Measurements from ENCODE around the gene PSG7.
"Not testable (repeated sequence)": the region's sequence is repeated elsewhere in the genome, so short reads cannot be mapped to it uniquely, and the experiment has no call there.

The PSG7 gene

GRCh38 chr19:42937107-42937506, at the start of gene PSG7:
TSS of gene PSG7 (minus strand) at chr19:42937207. CDS start at chr19:42937076, 131 bp downstream.
- DNase-seq: not testable (repeated sequence)

DNA sequence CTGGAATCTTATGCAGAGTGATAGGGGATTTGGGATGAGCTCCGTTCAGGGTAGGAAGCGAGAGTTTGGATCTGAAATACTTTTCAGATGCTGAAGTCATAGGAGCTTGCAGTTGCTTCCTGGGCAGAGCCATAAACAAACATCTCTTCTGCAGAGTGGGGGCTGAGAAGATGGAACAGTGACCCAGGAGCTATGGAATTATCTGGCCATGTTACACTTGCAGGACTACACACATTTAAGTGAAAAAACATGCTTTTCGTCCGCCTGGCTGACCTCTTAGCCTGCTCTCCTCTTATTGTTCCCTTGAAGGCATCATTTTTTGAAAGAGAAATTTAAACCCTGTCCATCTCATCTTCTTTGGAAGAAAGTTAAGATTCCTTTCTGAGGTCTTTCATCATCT, 48.6 kb upstream of the PSG7 start:
- DNase-seq: no peak

DNA sequence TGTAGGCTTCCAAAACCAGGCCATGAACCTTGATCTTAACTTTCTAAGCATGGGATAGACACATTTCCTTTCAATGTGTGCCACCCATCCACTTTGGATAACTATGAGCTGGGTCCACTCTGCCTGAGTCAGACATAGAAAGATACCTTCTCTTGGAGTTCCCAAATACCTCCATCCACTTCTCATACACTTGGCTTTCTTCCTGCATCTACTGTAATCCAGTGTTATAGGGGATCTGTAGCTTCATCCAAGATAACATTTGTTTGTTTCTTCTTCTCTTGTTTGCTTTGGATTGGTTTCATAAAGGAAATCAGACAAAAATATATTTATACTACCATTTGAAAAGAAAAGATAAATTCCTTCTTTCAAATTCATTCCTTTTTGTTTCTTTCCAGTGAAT, 45.1 kb upstream of the PSG7 start:
- DNase-seq: not testable (repeated sequence)

- DNase-seq: not testable (repeated sequence)
Observed at GRCh38 chr19:42971451-42971850, 34.4 kb upstream of the PSG7 start.

DNA sequence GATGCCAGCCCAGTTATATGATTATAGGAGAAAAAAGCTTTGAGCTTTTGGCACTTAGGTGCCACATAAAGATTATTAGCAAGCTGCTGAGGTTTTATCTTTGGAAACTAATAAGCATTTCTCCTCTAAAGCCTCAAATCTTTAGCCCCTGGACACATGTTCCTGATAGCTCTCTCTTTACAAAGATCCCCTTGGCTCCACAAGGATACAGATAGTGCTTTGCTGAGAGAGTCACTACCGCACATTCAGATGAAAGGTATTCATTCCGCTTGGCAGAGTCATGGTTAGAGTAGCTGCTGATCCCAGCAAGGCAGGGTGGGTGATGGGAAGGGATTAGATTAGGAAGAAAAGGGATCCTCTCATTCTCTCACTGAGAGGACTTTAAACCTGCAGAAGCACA, 28.2 kb upstream of the PSG7 start:
- no peak for DNase-seq

DNA sequence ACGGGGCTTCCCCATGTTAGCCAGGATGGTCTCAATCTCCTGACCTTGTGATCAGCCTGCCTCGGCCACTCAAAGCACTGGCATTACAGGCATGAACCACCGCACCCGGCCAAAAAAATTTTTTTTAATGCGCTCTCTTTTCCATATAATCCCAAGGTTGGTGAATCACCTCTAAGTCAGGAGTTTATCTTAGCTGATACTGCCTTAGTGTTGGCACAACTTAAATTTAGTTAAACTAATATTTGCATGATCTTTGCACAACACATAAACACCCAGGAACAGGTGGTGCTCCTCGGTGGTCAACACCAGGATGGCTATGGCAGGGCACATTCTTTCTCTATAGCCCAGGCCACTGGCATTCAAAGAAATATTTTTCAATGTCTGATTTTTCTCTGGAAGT, 24.1 kb upstream of the PSG7 start:
- no peak for DNase-seq

- not testable (repeated sequence) for DNase-seq
Observed at GRCh38 chr19:42952126-42952525, 15.1 kb upstream of the PSG7 start.

- not testable (repeated sequence) for DNase-seq
Observed at GRCh38 chr19:42951476-42951875, 14.5 kb upstream of the PSG7 start.

- no peak for DNase-seq
Observed at GRCh38 chr19:42942187-42942789, 5.3 kb upstream of the PSG7 start.

- not testable (repeated sequence) for DNase-seq
Observed at GRCh38 chr19:42934726-42935125, 2.3 kb downstream of the PSG7 start.

DNA sequence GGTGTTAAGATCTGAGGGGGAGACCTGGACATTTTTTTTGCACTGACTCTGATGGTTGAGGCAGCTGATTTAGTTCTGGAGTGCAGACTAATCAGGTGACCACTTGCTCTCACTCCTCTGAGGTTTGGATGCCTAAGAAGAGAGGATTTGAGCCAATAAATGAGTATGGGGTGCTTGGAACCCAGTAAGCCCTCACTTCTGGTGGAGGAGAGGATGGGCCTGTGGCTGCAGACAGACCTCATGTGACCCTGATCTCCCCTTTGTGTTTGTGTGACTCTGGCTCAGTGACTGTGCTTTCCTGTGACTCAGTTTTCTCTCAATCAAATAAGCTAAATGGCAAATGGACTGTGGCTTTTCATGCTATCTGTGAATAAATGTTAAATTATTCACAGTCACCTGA, 2.8 kb downstream of the PSG7 start:
- not testable (repeated sequence) for DNase-seq

DNA sequence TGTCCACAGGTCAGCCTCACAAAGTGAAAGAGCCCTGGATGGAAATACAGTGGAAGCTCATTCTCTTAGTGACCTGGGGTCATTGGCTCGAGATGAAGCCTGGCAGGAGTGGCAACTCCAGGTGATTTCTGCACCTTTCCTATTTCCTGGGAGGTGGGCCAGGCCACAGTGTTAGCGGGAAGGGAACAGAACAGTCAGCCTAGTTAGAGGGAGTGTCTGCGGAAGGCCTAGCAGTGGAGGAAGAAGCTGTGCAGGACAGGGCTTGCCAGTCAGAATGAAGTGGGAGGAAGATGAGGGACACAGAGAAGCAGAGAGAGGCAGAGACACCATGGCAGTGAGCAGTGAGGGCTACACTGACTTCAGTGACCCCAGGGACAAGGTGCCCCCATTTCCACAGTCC, 3.6 kb downstream of the PSG7 start:
- DNase-seq: not testable (repeated sequence)

GRCh38 chr19:42932485-42933101, 4.4 kb downstream of the PSG7 start:
- not testable (repeated sequence) for DNase-seq

DNA sequence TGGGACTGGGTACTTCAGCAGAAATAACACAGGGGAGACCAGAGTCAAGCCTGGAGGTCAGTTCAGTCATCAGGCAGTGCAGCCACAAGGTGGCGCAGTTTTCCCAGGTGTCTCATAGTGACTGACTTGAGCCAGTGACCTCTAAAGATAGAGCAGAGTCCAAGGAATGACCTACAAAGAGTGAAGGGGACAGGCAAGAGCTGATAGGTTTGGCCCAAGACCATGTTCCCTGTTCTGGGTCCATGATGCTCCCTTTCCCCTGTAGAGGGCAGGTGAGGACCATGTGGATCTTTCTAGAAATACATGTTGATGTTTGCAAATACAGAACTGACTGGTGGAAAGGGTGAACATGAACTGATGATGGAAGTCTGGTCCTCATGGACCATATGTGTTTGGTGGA, 6.8 kb downstream of the PSG7 start:
- not testable (repeated sequence) for DNase-seq

DNA sequence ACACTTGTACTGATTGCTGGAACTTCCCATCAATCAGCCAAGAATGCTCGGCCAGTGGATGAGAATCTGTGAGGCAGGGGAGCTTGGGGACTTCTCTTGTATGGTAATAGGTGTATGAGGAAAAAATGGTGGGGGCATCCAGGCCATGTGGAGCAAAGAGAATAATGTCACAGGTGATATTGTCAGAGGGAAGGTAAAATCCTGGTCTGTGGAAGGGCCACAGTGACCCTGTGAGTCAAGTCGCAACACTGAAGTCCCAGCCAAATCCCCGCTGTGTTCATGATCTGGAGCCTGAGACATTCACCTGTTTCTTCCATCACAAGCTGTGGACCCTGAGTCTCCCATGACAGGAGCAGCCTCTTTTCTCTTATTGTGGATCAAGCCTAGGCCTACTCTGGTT, 8.1 kb downstream of the PSG7 start:
- no peak for DNase-seq

DNA sequence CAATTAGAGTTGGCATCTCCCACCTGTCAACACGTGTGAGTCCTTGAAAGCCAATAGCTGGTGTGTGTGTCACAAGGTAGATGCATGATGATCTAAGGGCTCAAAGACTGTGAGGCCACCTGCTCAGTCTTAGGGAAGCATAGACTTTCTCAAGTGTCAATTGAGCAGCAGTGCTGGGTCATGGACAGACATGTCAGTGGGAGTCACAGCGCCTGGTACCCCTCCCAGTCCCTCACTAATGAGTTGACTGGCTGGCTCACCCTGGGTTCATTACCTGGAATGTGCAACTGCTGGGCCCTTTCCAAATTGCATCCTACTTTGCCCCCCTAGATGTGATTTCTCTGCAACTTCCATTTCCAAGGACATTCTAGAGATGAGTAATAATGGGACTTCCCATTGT, 10.2 kb downstream of the PSG7 start:
- DNase-seq: no peak

- not testable (repeated sequence) for DNase-seq
Observed at GRCh38 chr19:42923106-42923505, 13.9 kb downstream of the PSG7 start.

GRCh38 chr19:42920971-42921370, 16.0 kb downstream of the PSG7 start:
- not testable (repeated sequence) for DNase-seq

DNA sequence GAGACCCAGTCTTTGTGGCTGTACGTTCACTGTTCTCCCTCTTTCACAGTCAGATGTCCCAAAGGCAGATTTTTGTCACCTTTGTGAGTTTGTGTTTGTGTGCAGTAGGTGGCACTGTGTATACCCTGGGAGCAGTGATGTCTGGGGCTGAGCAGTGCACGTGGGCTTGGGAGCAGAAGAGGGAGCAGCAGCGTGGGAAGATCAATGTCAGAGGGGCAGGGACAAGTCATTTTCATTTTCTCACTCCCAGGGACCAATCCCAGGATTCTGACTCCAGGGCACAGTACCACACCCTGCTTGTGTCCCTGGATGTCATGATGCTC, 17.3 kb downstream of the PSG7 start:
- DNase-seq: no peak

- not testable (repeated sequence) for DNase-seq
Observed at GRCh38 chr19:42919070-42919756, 17.8 kb downstream of the PSG7 start.

GRCh38 chr19:42918377-42919069, 18.5 kb downstream of the PSG7 start:
- DNase-seq: not testable (repeated sequence)

DNA sequence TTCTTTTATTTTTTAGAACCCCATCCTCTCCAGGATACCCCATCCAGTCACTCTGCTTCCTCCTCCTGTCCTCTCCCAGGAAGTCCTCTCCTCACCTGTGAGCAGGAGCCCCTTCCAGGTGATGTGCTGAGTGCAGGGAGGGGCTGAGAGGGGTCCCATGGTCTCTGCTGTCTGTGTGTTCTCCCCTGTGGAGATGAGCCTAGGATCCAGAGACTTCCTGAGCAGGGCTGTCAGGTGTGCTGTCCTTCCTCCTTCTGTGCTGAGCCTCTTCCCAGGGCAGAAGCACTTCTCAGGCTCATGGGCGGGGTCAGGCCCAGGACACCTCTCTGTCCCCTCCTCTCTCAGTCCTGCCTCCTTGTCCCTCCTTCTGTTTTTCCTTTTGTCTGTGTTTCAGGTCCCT, 19.4 kb downstream of the PSG7 start, which contains the start of gene PSG6:
PSG6 (minus strand) TSS at position 261 of the 400 bp plus-strand sequence; CDS start at position 159, 102 bp downstream.
- not testable (repeated sequence) for DNase-seq

GRCh38 chr19:42916931-42917330, 20.1 kb downstream of the PSG7 start:
- DNase-seq: not testable (repeated sequence)

- DNase-seq: not testable (repeated sequence)
Observed at GRCh38 chr19:42913516-42913915, 23.5 kb downstream of the PSG7 start.

All from CD4-positive, alpha-beta T cell treated with Interleukin-4 for 1 hour (primary cell).